Gastroesophageal sphincter (tissue), 4 donors: ENCODE data around the gene CHRM2. TPM values are rescaled to one million over a fixed set of nuclear protein-coding genes. Genes with fewer than 3 reads are reported as not detected.

ENCODE experiments used
- ATAC-seq: fragments of 150-250 bp; one replicate; pipeline ENCODE4 v1.9.1; 2016; ENCODE audit warnings: mild to moderate bottlenecking, moderate library complexity
- H3K27ac ChIP-seq, 4 donors: fragments of 200-600 bp; sonication (generic) in 3 of 4; 1 replicate in 3 of 4; 2 replicates in 1 of 4; pipeline ENCODE4 v1.5.1; 2016 to 2019
- H3K27me3 ChIP-seq: fragments of 200-600 bp; sonication (generic); one replicate; pipeline ENCODE4 v1.5.1; 2019
- H3K36me3 ChIP-seq, 2 donors: fragments of 200-600 bp; sonication (generic); one replicate each; pipeline ENCODE4 v1.5.1; 2019; ENCODE audit warnings: control low read depth in 1 of 2
- H3K4me1 ChIP-seq, 3 donors: fragments of 200-600 bp; sonication (generic); 1 replicate in 2 of 3; 2 replicates in 1 of 3; pipeline ENCODE4 v1.5.1; 2016 to 2019; ENCODE audit warnings: control low read depth in 2 of 3
- H3K4me3 ChIP-seq, 2 donors: fragments of 200-600 bp; sonication (generic); one replicate each; pipeline ENCODE4 v1.5.1; 2019; ENCODE audit warnings: mild to moderate bottlenecking in 1 of 2, moderate library complexity in 1 of 2
- H3K9me3 ChIP-seq, 3 donors: fragments of 200-600 bp; sonication (generic); one replicate each; pipeline ENCODE4 v1.5.1; 2017 to 2019; ENCODE audit warnings: control low read depth in 2 of 3
- EP300 ChIP-seq: sonication (generic); formaldehyde crosslinking; IDR thresholded peaks from one replicate; pipeline ENCODE4 v1.6.1; 2017; ENCODE audit warnings: antibody characterized with exemption, mild to moderate bottlenecking
- POLR2A ChIP-seq, 2 donors: fragments of 450-650 bp; IDR thresholded peaks; one replicate each; pipeline ENCODE4 v1.6.1; 2017; ENCODE audit warnings: antibody characterized with exemption in 2 of 2, mild to moderate bottlenecking in 2 of 2, moderate library complexity in 1 of 2
- POLR2AphosphoS5 ChIP-seq: sonication (generic); formaldehyde crosslinking; IDR thresholded peaks from one replicate; pipeline ENCODE4 v1.6.1; 2017; ENCODE audit warnings: antibody characterized with exemption
- WGBS, 2 donors: methylation state at CpG; one replicate each; pipeline ENCODE4 v1.1.5; 2018; ENCODE audit warnings: low coverage in 1 of 2; 5-methylcytosine and 5-hydroxymethylcytosine counted together
- total RNA-seq, 4 donors: library from RNA; depleted of rRNA; stranded (reverse); fragments of >200 nt; gene quantifications; one replicate each; pipeline ENCODE4 v1.1.0, GENCODE V29; 2016
- TF ChIP-seq, protein P1 (sequence below), 4 experiments: fragments of 200-600 bp in 2 of 4; fragments of 450-650 bp in 2 of 4; sonication (generic) in 1 of 4; IDR thresholded peaks; one replicate each; pipeline ENCODE4 v1.5.1; 2017 to 2019; ENCODE audit warnings: antibody characterized with exemption in 4 of 4, mild to moderate bottlenecking in 2 of 4, moderate library complexity in 2 of 4

The CHRM2 gene
- total RNA-seq, 4 donors from 2014 or later: 11.5 to 130 (median 65.3) TPM

DNA sequence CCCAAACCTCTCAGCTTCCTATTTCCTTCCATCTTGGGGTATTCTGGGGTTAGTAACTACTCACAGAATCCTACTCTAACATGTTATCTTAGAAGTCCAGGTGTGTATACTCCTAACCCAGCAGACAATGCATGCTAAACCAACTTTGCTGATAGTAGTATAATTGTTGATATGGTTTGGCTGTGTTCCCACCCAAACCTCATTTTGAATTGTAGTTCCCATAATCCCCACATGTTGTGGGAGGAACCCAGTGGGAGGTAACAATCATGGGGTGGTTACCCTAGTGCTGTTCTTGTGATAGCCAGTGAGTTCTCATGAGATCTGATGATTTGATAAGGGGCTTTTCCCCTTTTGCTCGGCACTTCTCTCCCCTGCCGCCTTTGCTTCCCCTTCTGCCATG is 135.1 kb downstream of the CHRM2 start:
- ATAC-seq: no peak
- H3K9me3 ChIP-seq: no peaks in the 10 kb centered on the region
- H3K36me3 ChIP-seq: no peaks in the 10 kb centered on the region
- WGBS, 2 donors: 78 to 80% methylated on average over 2 of the region's 2 CpGs
- H3K4me1 ChIP-seq: peaks cover 0 to 46% (median 15%) of the 10 kb centered on the region in 3 donors
- H3K27me3 ChIP-seq: no peaks in the 10 kb centered on the region
- H3K4me3 ChIP-seq: no peak overlapping the region
- TF ChIP-seq EP300 (no peak), POLR2A (IDR thresholded peaks at IDR 0.05) (no peak), POLR2AphosphoS5 (no peak)
- TF ChIP-seq, protein P1, sequence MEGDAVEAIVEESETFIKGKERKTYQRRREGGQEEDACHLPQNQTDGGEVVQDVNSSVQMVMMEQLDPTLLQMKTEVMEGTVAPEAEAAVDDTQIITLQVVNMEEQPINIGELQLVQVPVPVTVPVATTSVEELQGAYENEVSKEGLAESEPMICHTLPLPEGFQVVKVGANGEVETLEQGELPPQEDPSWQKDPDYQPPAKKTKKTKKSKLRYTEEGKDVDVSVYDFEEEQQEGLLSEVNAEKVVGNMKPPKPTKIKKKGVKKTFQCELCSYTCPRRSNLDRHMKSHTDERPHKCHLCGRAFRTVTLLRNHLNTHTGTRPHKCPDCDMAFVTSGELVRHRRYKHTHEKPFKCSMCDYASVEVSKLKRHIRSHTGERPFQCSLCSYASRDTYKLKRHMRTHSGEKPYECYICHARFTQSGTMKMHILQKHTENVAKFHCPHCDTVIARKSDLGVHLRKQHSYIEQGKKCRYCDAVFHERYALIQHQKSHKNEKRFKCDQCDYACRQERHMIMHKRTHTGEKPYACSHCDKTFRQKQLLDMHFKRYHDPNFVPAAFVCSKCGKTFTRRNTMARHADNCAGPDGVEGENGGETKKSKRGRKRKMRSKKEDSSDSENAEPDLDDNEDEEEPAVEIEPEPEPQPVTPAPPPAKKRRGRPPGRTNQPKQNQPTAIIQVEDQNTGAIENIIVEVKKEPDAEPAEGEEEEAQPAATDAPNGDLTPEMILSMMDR (IDR thresholded peaks at IDR 0.05): no peak
- peak overlapping the region in 2 of 4 donors; percentile 28 to 43 for H3K27ac ChIP-seq

GRCh38 chr7:137005873-137006272 is 137.4 kb downstream of the CHRM2 start:
- Histone ChIP-seq H3K4me1 (peaks cover 0 to 44% (median 15%) of the 10 kb centered on the region in 3 donors), H3K27me3 (no peaks in the 10 kb centered on the region), H3K27ac (peak overlapping the region; percentile 58 to 74 (median 68)), H3K36me3 (no peaks in the 10 kb centered on the region), H3K4me3 (no peak overlapping the region), H3K9me3 (no peaks in the 10 kb centered on the region)
- no peak for ATAC-seq
- TF ChIP-seq POLR2A (IDR thresholded peaks at IDR 0.05) (no peak), POLR2AphosphoS5 (no peak), EP300 (no peak)
- TF ChIP-seq, protein P1 (IDR thresholded peaks at IDR 0.05): no peak
- 69 to 82% methylated on average over 3 of the region's 3 CpGs for WGBS, 2 donors

DNA sequence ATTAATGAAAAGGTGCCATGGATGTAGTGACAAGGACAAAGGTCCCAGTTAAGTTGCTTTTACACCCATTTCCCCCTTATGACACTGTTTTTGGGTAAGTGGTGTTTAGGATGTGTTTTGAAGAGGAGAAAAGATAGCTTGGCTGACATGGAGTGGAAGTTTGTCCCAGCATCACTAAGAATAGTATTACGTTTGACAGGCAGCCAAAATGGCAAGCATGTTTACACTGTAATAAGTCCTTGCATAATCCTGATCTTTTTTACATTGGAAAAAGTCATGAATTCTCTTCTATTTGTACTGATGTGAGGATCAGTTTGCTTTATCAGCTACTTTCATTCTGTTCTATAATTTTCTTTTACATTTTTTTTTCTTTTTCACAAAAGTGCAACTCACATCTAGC is 137.8 kb downstream of the CHRM2 start:
- H3K27ac ChIP-seq: peak overlapping the region; percentile 58 to 74 (median 68)
- H3K27me3 ChIP-seq: no peaks in the 10 kb centered on the region
- TF ChIP-seq, protein P1 (IDR thresholded peaks at IDR 0.05): no peak
- peak; percentile 50 for TF ChIP-seq POLR2AphosphoS5
- ATAC-seq: peak; percentile 66
- no peaks in the 10 kb centered on the region for H3K36me3 ChIP-seq
- H3K4me3 ChIP-seq: peak overlapping the region in 1 of 2 donors; percentile 22
- 8 to 36% methylated on average over 1 of the region's 1 CpG for WGBS, 2 donors
- H3K4me1 ChIP-seq: peaks cover 0 to 40% (median 14%) of the 10 kb centered on the region in 3 donors
- H3K9me3 ChIP-seq: no peaks in the 10 kb centered on the region

- TF ChIP-seq POLR2A (IDR thresholded peaks at IDR 0.05) (no peak), POLR2AphosphoS5 (no peak), EP300 (no peak)
- TF ChIP-seq, protein P1 (IDR thresholded peaks at IDR 0.05): no peak
- Histone ChIP-seq H3K27me3 (no peaks in the 10 kb centered on the region), H3K36me3 (no peaks in the 10 kb centered on the region), H3K4me3 (no peak overlapping the region), H3K9me3 (no peaks in the 10 kb centered on the region), H3K27ac (peak overlapping the region; percentile 36 to 74 (median 68)), H3K4me1 (peaks cover 0 to 35% (median 13%) of the 10 kb centered on the region in 3 donors)
- no peak for ATAC-seq
- 77 to 82% methylated on average over 3 of the region's 3 CpGs for WGBS, 2 donors
These were observed 138.7 kb downstream of the CHRM2 start for GRCh38 chr7:137007001-137007694.

DNA sequence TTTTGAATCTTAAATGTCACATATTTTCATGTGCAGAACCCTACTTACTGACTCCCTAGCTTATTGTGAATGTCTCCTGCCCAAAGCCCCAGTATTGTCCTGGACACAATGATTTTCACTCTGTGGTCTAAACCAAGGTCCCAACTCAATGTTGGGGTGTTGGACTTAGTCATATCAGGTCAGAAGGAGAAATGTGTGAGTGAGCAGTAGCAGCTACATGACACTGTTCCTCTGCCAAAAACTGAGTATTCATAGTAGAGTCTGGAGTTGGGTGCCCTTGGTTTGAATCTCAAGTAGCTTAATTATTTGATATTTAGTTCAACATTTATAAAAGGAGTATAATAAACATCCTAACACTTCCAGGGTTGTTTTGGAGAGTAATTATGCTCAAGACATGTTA is 141.0 kb downstream of the CHRM2 start:
- ATAC-seq: no peak
- Histone ChIP-seq H3K4me3 (no peak overlapping the region), H3K27ac (no peak overlapping the region), H3K27me3 (no peaks in the 10 kb centered on the region), H3K4me1 (peaks cover 0 to 25% (median 13%) of the 10 kb centered on the region in 3 donors), H3K9me3 (no peaks in the 10 kb centered on the region), H3K36me3 (no peaks in the 10 kb centered on the region)
- TF ChIP-seq EP300: no peak
- TF ChIP-seq POLR2AphosphoS5: no peak
- TF ChIP-seq, protein P1 (IDR thresholded peaks at IDR 0.05): no peak
- TF ChIP-seq POLR2A (IDR thresholded peaks at IDR 0.05): no peak
